ENCODE results near the gene FOXR1. TPM values are rescaled to one million over a fixed set of nuclear protein-coding genes. Genes with fewer than 3 reads are reported as not detected.

FOXR1 gene
- total and polyA plus RNA-seq, 2 donors from 2014 or later: not detected

DNA sequence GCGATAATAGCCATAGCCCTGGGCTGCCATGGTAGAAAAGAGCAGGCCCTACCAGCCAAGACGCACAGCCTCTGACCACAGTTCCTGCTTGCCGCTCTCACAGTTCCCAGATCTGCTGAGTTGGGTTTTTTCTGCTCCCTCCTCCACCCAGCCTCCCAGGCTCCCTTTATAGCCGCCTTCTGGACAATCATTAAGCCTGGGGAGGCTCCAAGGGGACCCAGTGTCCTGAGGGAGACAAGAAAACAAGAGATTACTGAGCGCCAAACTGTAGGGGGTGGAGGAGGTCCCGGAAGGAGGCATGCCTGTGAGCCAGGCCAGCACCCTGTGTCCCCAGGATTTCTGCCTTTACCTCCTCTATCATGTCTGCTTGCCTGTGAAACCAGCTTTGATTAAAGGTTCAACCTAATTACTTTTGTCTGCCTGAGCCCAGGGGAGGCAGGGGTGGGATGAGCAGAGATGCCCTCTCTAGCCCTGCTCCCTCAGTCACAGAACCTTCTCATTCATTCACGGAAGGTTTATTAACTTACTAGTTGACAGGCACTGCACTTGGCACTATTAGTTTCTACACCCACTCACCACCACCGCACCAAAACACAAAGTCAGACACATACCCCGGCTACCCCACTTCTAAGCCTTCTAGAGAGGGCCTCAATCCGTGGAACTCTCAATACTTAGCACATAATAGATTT, 57.9 kb downstream of the FOXR1 start:
- intact Hi-C loops (cut with DNase I): no loop called here
- TF ChIP-seq CTCF (IDR thresholded peaks at IDR 0.05; ENCODE audit: borderline replicate concordance, extremely low read depth, insufficient read depth): no peak
- no peaks in the 10 kb centered on the region for H3K9me3 ChIP-seq (ENCODE audit: control insufficient read depth in 2 of 3, insufficient read depth in 1 of 3, low read length in 3 of 3)
- H3K4me3 ChIP-seq (ENCODE audit: low read length in 3 of 3): peak overlapping the region; percentile 78 to 91 (median 84)
- peak overlapping the region; percentile 26 to 89 (median 67) for H3K9ac ChIP-seq (ENCODE audit: low read length in 3 of 3)
- H3K27ac ChIP-seq (ENCODE audit: low read depth in 2 of 2, low read length in 2 of 2): peak overlapping the region; percentile 94 to 95
- H3K36me3 ChIP-seq (ENCODE audit: control insufficient read depth in 2 of 3, insufficient read depth in 3 of 3, low read length in 3 of 3): peaks cover 2 to 25% (median 19%) of the 10 kb centered on the region in 3 donors
- DNase-seq (peak; percentile 73 to 91 (median 79)), FAIRE-seq (no peak)
- H3K27me3 ChIP-seq (ENCODE audit: control insufficient read depth, insufficient read depth, low read length): no peaks in the 10 kb centered on the region
- peaks cover 5 to 33% (median 30%) of the 10 kb centered on the region in 3 donors for H3K4me1 ChIP-seq (ENCODE audit: control insufficient read depth in 2 of 3, insufficient read depth in 2 of 3, low read depth in 1 of 3, low read length in 3 of 3)

DNA sequence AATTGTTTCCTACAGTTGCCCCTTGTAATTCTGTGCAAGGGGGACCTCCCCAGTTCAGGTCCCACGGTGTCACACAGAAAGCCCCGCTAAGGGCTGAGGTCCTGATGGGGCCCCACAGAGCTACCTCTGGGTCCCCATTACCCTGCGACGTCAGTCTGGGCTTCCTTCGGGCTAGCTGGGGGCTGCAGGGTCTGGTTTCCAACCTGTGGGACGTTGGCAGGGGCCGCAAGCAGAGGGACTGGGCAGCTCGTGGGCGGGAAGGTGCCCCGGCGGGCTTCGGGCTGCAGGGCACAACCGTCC, 58.4 kb downstream of the FOXR1 start:
- no peak for TF ChIP-seq CTCF (IDR thresholded peaks at IDR 0.05; ENCODE audit: borderline replicate concordance, extremely low read depth, insufficient read depth)
- H3K27ac ChIP-seq (ENCODE audit: low read depth in 2 of 2, low read length in 2 of 2): peak overlapping the region; percentile 94 to 95
- no peak for DNase-seq

DNA sequence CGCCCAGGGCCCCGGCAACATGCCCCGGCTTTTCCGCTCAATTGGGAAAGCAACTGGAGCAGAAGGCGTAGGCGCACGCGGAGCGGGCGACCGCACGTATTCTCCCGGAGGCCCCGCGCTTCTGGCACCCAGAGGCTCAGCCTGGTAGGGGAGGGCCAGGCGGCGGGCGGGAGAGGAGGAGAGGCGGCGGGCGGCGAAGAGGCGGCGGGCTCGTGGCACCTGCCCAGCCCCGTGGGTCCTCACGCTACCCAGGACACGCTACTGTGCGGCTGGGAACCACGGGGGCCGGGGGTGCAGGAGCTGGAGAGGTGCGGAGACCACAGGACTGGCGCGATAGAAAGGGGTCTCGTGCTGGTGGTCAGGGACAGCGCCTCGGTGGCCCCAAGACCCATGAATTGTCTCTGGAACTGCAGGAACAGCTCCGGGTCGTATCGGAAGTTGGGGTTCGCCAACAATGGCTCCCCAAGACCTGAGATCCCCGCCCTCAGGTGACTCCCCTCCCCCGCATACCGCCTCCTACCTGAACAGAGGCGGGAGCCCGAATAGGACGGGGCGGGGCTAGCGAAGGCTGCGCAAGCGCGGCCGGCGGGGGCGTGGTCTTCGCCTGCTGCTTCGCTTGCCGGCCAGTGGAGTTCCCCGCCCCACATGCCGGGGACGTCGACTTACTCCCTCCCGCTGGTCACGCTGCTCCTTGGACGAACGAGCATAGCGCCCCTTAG, 58.9 kb downstream of the FOXR1 start, which contains the start of gene SLC37A4:
SLC37A4 (minus strand) TSS at position 549 of the 719 bp plus-strand sequence.
- Histone ChIP-seq H3K9ac (ENCODE audit: low read length in 3 of 3) (peak within 1 kb of the TSS; percentile 40 to 89 (median 61)), H3K36me3 (ENCODE audit: control insufficient read depth in 2 of 3, insufficient read depth in 3 of 3, low read length in 3 of 3) (peaks cover 0 to 17% (median 12%) of the 10 kb centered on the region in 3 donors), H3K4me1 (ENCODE audit: control insufficient read depth in 2 of 3, insufficient read depth in 2 of 3, low read depth in 1 of 3, low read length in 3 of 3) (peaks cover 5 to 26% (median 20%) of the 10 kb centered on the region in 3 donors), H3K27me3 (ENCODE audit: control insufficient read depth, insufficient read depth, low read length) (no peaks in the 10 kb centered on the region), H3K9me3 (ENCODE audit: control insufficient read depth in 2 of 3, insufficient read depth in 1 of 3, low read length in 3 of 3) (no peaks in the 10 kb centered on the region), H3K4me3 (ENCODE audit: low read length in 3 of 3) (peak within 1 kb of the TSS; percentile 77 to 91 (median 84)), H3K27ac (ENCODE audit: low read depth in 2 of 2, low read length in 2 of 2) (peak within 1 kb of the TSS; percentile 94 to 95)
- peak; percentile 98 to 99 (median 99) for DNase-seq
- intact Hi-C loops (cut with DNase I): no loop called here
- FAIRE-seq: peak; percentile 47
- TF ChIP-seq CTCF (IDR thresholded peaks at IDR 0.05; ENCODE audit: borderline replicate concordance, extremely low read depth, insufficient read depth): peak; percentile 91

More for the DNA sequence above, 58.4 kb downstream of the FOXR1 start:
- Histone ChIP-seq H3K27me3 (ENCODE audit: control insufficient read depth, insufficient read depth, low read length) (no peaks in the 10 kb centered on the region), H3K9me3 (ENCODE audit: control insufficient read depth in 2 of 3, insufficient read depth in 1 of 3, low read length in 3 of 3) (no peaks in the 10 kb centered on the region), H3K4me1 (ENCODE audit: control insufficient read depth in 2 of 3, insufficient read depth in 2 of 3, low read depth in 1 of 3, low read length in 3 of 3) (peaks cover 5 to 28% (median 25%) of the 10 kb centered on the region in 3 donors), H3K9ac (ENCODE audit: low read length in 3 of 3) (peak overlapping the region; percentile 26 to 89 (median 43)), H3K4me3 (ENCODE audit: low read length in 3 of 3) (peak overlapping the region; percentile 77 to 91 (median 84)), H3K36me3 (ENCODE audit: control insufficient read depth in 2 of 3, insufficient read depth in 3 of 3, low read length in 3 of 3) (peaks cover 2 to 22% (median 14%) of the 10 kb centered on the region in 3 donors)
- intact Hi-C loops (cut with DNase I): no loop called here
- FAIRE-seq: no peak

Small RNAs within 50 kb of the gene (microRNA-seq; reads per million reads assigned to microRNA genes)
- not detected for gene MIR3656

Other genes starting within 250 kb of the FOXR1 start
- gene DDX6, start 180.6 kb upstream of the FOXR1 start, total RNA-seq: 121 TPM
- gene DDX6, start 180.6 kb upstream of the FOXR1 start, polyA plus RNA-seq (ENCODE audit: insufficient read depth, low read depth, low replicate concordance): 22.5 TPM
- 1.1 TPM for gene CXCR5, start 87.9 kb upstream of the FOXR1 start, total RNA-seq
- not detected for gene CXCR5, start 87.9 kb upstream of the FOXR1 start, polyA plus RNA-seq (ENCODE audit: insufficient read depth, low read depth, low replicate concordance)
- gene BCL9L, start 45.8 kb upstream of the FOXR1 start, total RNA-seq: 57.5 TPM
- 5.0 TPM for gene BCL9L, start 45.8 kb upstream of the FOXR1 start, polyA plus RNA-seq (ENCODE audit: insufficient read depth, low read depth, low replicate concordance)
- not detected for gene UPK2, start 15.5 kb upstream of the FOXR1 start, total RNA-seq
- gene UPK2, start 15.5 kb upstream of the FOXR1 start, polyA plus RNA-seq (ENCODE audit: insufficient read depth, low read depth, low replicate concordance): not detected
- 45.0 TPM for gene CENATAC, start 26.4 kb downstream of the FOXR1 start, total RNA-seq
- 19.8 TPM for gene CENATAC, start 26.4 kb downstream of the FOXR1 start, polyA plus RNA-seq (ENCODE audit: insufficient read depth, low read depth, low replicate concordance)
- gene RPS25, start 46.6 kb downstream of the FOXR1 start, total RNA-seq: 852 TPM
- gene RPS25, start 46.6 kb downstream of the FOXR1 start, polyA plus RNA-seq (ENCODE audit: insufficient read depth, low read depth, low replicate concordance): 1,047 TPM
- gene TRAPPC4, start 47.0 kb downstream of the FOXR1 start, total RNA-seq: 82.6 TPM
- 136 TPM for gene TRAPPC4, start 47.0 kb downstream of the FOXR1 start, polyA plus RNA-seq (ENCODE audit: insufficient read depth, low read depth, low replicate concordance)
- 49.5 TPM for gene SLC37A4, start 59.1 kb downstream of the FOXR1 start, total RNA-seq
- gene SLC37A4, start 59.1 kb downstream of the FOXR1 start, polyA plus RNA-seq (ENCODE audit: insufficient read depth, low read depth, low replicate concordance): 115 TPM
- 187 TPM for gene HYOU1, start 85.4 kb downstream of the FOXR1 start, total RNA-seq
- gene HYOU1, start 85.4 kb downstream of the FOXR1 start, polyA plus RNA-seq (ENCODE audit: insufficient read depth, low read depth, low replicate concordance): 69.0 TPM
- gene VPS11, start 96.1 kb downstream of the FOXR1 start, total RNA-seq: 40.8 TPM
- gene VPS11, start 96.1 kb downstream of the FOXR1 start, polyA plus RNA-seq (ENCODE audit: insufficient read depth, low read depth, low replicate concordance): 40.0 TPM
- gene HMBS, start 113.1 kb downstream of the FOXR1 start, total RNA-seq: 16.7 TPM
- gene HMBS, start 113.1 kb downstream of the FOXR1 start, polyA plus RNA-seq (ENCODE audit: insufficient read depth, low read depth, low replicate concordance): 32.3 TPM
- 34.8 TPM for gene DPAGT1, start 130.1 kb downstream of the FOXR1 start, total RNA-seq
- gene DPAGT1, start 130.1 kb downstream of the FOXR1 start, polyA plus RNA-seq (ENCODE audit: insufficient read depth, low read depth, low replicate concordance): 41.0 TPM
- 16.0 TPM for gene C2CD2L, start 135.6 kb downstream of the FOXR1 start, total RNA-seq
- gene C2CD2L, start 135.6 kb downstream of the FOXR1 start, polyA plus RNA-seq (ENCODE audit: insufficient read depth, low read depth, low replicate concordance): 17.7 TPM
- 29.1 TPM for gene HINFP, start 149.8 kb downstream of the FOXR1 start, total RNA-seq
- gene HINFP, start 149.8 kb downstream of the FOXR1 start, polyA plus RNA-seq (ENCODE audit: insufficient read depth, low read depth, low replicate concordance): 14.5 TPM
- gene ABCG4, start 177.3 kb downstream of the FOXR1 start, total RNA-seq: 0.25 TPM
- gene ABCG4, start 177.3 kb downstream of the FOXR1 start, polyA plus RNA-seq (ENCODE audit: insufficient read depth, low read depth, low replicate concordance): 0.52 TPM
- 21.2 TPM for gene NLRX1, start 197.0 kb downstream of the FOXR1 start, total RNA-seq
- gene NLRX1, start 197.0 kb downstream of the FOXR1 start, polyA plus RNA-seq (ENCODE audit: insufficient read depth, low read depth, low replicate concordance): 11.9 TPM
- 3.5 TPM for gene NHERF4, start 213.7 kb downstream of the FOXR1 start, total RNA-seq
- 47.9 TPM for gene NHERF4, start 213.7 kb downstream of the FOXR1 start, polyA plus RNA-seq (ENCODE audit: insufficient read depth, low read depth, low replicate concordance)
- gene CBL, start 234.6 kb downstream of the FOXR1 start, total RNA-seq: 20.6 TPM
- gene CBL, start 234.6 kb downstream of the FOXR1 start, polyA plus RNA-seq (ENCODE audit: insufficient read depth, low read depth, low replicate concordance): 2.0 TPM